Right lobe of liver (tissue), 6 donors: ENCODE data around the gene GAREM2. TPM values are rescaled to one million over a fixed set of nuclear protein-coding genes. Genes with fewer than 3 reads are reported as not detected.

Experiments
- ATAC-seq, 4 donors: fragments of 200-7000 bp; cut with Tn5 transposase; one replicate each; pipeline ENCODE4 v1.9.1; 2020; ENCODE audit warnings: mild to moderate bottlenecking in 4 of 4, moderate library complexity in 4 of 4
- DNase-seq, 3 donors: peaks; one replicate each; pipeline ENCODE4 v3.0.0-alpha.2; 2020
- H3K27ac ChIP-seq, 3 donors: fragments of 200-600 bp; one replicate each; pipeline ENCODE4 v1.8.0; 2022
- H3K27me3 ChIP-seq, 2 donors: fragments of 200-600 bp; one replicate each; pipeline ENCODE4 v1.8.0; 2022
- H3K36me3 ChIP-seq, 4 donors: fragments of 200-600 bp; sonication (generic) in 1 of 4; one replicate each; pipeline versions ENCODE4 v1.5.1 to v1.8.0; 2017 to 2022; ENCODE audit warnings: control low read depth in 1 of 4
- H3K4me1 ChIP-seq, 4 donors: fragments of 200-600 bp; sonication (generic) in 1 of 4; one replicate each; pipeline versions ENCODE4 v1.5.1 to v1.8.0; 2017 to 2022; ENCODE audit warnings: control low read depth in 1 of 4
- H3K4me3 ChIP-seq, 3 donors: fragments of 200-600 bp; one replicate each; pipeline ENCODE4 v1.8.0; 2022
- H3K9me3 ChIP-seq, 4 donors: fragments of 200-600 bp; sonication (generic) in 1 of 4; one replicate each; pipeline versions ENCODE4 v1.5.1 to v1.8.0; 2017 to 2022; ENCODE audit warnings: control low read depth in 1 of 4
- POLR2A ChIP-seq: fragments of 450-650 bp; IDR thresholded peaks from one replicate; pipeline ENCODE4 v1.6.1; 2017; ENCODE audit warnings: antibody characterized with exemption, mild to moderate bottlenecking
- whole genome bisulfite sequencing: methylation state at CpG from one replicate; pipeline ENCODE4 v1.1.6; 2018; ENCODE audit warnings: low coverage, low lambda C conversion rate; ENCODE audit not compliant: insufficient coverage; ENCODE audit errors: missing lambda C conversion rate; 5-methylcytosine and 5-hydroxymethylcytosine counted together
- intact Hi-C, 2 donors: fragments of 100-400 bp; cut with DNase I; formaldehyde crosslinking; loops; one replicate each; pipeline versions ENCODE4 v1.11.2 to v1.14.1; 2022
- total RNA-seq, 6 experiments: library from RNA; depleted of rRNA in 2 of 6; stranded (reverse); fragments of >200 nt in 2 of 6; fragmentation: NEBNext Ultra II Directional in 3 of 6; extraction: Animal tissue kit (Norgen Biotek cat#: 25700) in 3 of 6; gene quantifications; one replicate each; pipeline versions ENCODE4 v1.1.0 to v1.2.4, GENCODE V29; 2016 to 2023
- TF ChIP-seq, protein P1 (sequence below), 4 donors: fragments of 200-600 bp in 3 of 4; fragments of 450-650 bp in 1 of 4; IDR thresholded peaks; one replicate each; pipeline versions ENCODE4 v1.5.1 to v1.8.0; 2016 to 2022; ENCODE audit warnings: antibody characterized with exemption in 4 of 4, mild to moderate bottlenecking in 2 of 4
- donor health status: DM: no; HTN: yes; CAD: no.
- donor health status: DM: no; HTN: no; CAD: no.
- donor health status: DM: no; HTN: no; CAD: no.
- donor health status: DM: no; HTN: yes; CAD: no.
- donor health status: DM: no; HTN: yes; CAD: no.

Gene GAREM2
- total RNA-seq, 6 experiments from 2014 or later, result 0.11 to 0.34 (median 0.20) TPM; not detected in 1

DNA sequence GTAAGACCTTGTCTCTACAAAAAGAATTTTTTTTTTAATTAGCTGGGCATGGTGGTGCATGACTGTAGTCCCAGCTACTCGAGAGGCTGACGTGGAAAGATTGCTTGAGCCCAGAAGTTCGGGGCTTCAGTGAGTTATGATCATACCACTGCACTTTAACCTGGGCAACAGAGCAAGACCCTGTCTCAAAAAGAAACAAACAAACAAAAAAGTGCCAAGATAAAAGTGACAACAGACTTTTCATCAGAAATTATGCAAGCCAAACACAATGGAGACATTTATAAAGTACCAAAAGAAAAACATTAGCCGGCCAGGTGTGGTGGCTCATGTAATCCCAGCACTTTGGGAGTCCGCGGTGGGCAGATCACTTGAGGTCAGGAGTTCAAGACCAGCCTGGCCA lies 44.8 kb downstream of the GAREM2 start:
- Histone ChIP-seq H3K4me1 (no peaks in the 10 kb centered on the region), H3K9me3 (no peaks in the 10 kb centered on the region), H3K27ac (no peak overlapping the region), H3K4me3 (no peak overlapping the region), H3K27me3 (no peaks in the 10 kb centered on the region), H3K36me3 (peaks cover 5 to 62% (median 32%) of the 10 kb centered on the region in 4 donors)
- TF ChIP-seq POLR2A, result no peak
- TF ChIP-seq, protein P1, sequence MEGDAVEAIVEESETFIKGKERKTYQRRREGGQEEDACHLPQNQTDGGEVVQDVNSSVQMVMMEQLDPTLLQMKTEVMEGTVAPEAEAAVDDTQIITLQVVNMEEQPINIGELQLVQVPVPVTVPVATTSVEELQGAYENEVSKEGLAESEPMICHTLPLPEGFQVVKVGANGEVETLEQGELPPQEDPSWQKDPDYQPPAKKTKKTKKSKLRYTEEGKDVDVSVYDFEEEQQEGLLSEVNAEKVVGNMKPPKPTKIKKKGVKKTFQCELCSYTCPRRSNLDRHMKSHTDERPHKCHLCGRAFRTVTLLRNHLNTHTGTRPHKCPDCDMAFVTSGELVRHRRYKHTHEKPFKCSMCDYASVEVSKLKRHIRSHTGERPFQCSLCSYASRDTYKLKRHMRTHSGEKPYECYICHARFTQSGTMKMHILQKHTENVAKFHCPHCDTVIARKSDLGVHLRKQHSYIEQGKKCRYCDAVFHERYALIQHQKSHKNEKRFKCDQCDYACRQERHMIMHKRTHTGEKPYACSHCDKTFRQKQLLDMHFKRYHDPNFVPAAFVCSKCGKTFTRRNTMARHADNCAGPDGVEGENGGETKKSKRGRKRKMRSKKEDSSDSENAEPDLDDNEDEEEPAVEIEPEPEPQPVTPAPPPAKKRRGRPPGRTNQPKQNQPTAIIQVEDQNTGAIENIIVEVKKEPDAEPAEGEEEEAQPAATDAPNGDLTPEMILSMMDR (IDR thresholded peaks at IDR 0.05), result no peak
- DNase-seq, result no peak
- WGBS, result 65% methylated on average over 4 of the region's 6 CpGs
- intact Hi-C loops, result no loop called here
- ATAC-seq, result no peak

DNA sequence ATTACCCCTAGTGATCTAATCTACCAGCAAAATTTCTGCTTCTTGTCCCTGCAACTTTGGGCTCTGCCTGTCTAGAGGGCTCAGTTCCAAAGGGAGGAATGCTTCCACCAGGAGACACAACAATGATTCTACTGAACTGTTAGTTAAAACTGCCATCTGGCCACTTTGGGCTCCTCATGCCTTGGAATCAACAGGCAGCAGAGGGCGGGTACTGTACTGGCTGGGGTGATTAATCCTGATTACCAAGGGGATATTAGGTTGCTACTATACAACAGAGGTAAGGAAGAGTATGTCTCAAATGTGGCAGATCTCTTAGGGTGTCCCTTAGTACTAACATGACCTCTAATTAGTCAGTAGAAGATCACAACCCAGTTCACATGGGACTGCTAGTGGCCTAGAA lies 50.1 kb downstream of the GAREM2 start:
- DNase-seq (no peak), ATAC-seq (no peak)
- H3K27me3 ChIP-seq, result no peaks in the 10 kb centered on the region
- H3K27ac ChIP-seq, result no peak overlapping the region
- H3K4me1 ChIP-seq, result no peaks in the 10 kb centered on the region
- H3K9me3 ChIP-seq, result no peaks in the 10 kb centered on the region
- 100% methylated on average over 1 of the region's 1 CpG for WGBS
- intact Hi-C loops, result no loop called here
- TF ChIP-seq, protein P1 (IDR thresholded peaks at IDR 0.05), result no peak
- TF ChIP-seq POLR2A, result no peak
- no peak overlapping the region for H3K4me3 ChIP-seq
- H3K36me3 ChIP-seq, result peaks cover under 1 to 45% (median 22%) of the 10 kb centered on the region in 4 donors

DNA sequence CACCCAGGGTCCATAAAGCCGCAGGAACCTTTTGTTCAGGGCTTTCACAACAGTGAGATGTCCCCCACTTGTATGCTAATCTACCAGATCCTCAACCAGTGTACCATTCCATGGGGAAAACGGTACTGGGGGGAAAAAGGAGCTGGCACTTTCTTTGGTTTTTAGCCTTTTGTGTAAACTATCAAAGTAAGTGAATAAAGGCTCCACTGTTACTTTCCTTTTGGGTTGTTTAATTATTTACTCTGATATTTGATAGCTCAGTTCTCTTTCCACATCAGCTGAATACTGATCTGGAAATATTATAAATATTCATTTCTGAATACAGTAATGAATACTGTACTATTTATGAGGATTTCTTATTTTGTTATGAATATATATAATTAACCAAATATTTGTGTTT lies 51.2 kb downstream of the GAREM2 start:
- peaks cover 0 to 54% (median 23%) of the 10 kb centered on the region in 4 donors for H3K36me3 ChIP-seq
- H3K4me3 ChIP-seq, result no peak overlapping the region
- intact Hi-C loops, result no loop called here
- DNase-seq (no peak), ATAC-seq (no peak)
- no peak for TF ChIP-seq POLR2A
- TF ChIP-seq, protein P1 (IDR thresholded peaks at IDR 0.05), result no peak
- no peaks in the 10 kb centered on the region for H3K27me3 ChIP-seq
- H3K27ac ChIP-seq, result no peak overlapping the region
- WGBS, result 52% methylated on average over 2 of the region's 2 CpGs
- H3K9me3 ChIP-seq, result no peaks in the 10 kb centered on the region
- H3K4me1 ChIP-seq, result no peaks in the 10 kb centered on the region

DNA sequence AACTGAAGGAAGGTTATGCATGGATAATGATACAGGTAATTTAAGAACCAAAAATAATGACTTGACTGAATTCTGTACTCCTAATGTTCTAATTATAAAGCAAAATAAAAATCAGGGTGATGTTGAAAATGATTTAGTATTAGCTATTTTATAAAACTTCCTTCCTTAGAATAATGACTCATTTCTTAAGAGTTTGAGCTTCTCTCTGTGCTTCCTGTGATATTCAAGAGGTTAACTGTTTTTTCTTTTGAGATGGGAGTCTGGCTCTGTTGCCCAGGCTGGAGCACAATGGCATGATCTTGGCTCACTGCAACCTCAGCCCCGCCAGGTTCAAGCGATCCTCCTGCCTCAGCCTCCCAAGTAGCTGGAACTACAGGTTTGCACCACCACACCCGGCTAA lies 56.7 kb downstream of the GAREM2 start:
- ATAC-seq (no peak), DNase-seq (no peak)
- Histone ChIP-seq H3K4me3 (no peak overlapping the region), H3K36me3 (peaks cover 13 to 87% (median 44%) of the 10 kb centered on the region in 4 donors), H3K4me1 (no peaks in the 10 kb centered on the region), H3K9me3 (no peaks in the 10 kb centered on the region), H3K27ac (no peak overlapping the region), H3K27me3 (no peaks in the 10 kb centered on the region)
- WGBS, result 92% methylated on average over 2 of the region's 3 CpGs
- intact Hi-C loops, result no loop called here
- TF ChIP-seq, protein P1 (IDR thresholded peaks at IDR 0.05), result no peak
- no peak for TF ChIP-seq POLR2A

DNA sequence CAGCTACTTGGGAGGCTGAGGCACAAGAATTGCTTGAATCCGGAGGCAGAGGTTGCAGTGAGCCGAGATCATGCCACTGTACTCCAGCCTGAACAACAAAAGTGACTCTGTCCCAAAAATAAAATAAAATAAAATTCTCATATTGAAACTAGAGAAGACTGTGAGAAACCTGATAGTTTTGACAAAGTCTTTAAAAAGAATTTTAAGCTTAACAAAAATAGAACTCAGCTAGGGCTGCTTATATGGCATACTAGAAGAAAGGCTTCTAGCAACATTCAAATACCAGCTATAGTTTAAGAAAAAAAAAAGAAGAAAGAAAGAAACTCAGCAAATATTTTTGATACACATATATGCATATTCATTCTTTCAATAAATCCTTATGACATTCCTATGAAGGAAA lies 57.9 kb downstream of the GAREM2 start:
- H3K36me3 ChIP-seq, result peaks cover 13 to 95% (median 46%) of the 10 kb centered on the region in 4 donors
- 80% methylated on average over 1 of the region's 2 CpGs for WGBS
- no peaks in the 10 kb centered on the region for H3K27me3 ChIP-seq
- intact Hi-C loops, result loop anchor here in 1 of 2 donors (10.0 kb wide), 1 partner anchor 104 kb away; no protein-coding TSS in a partner anchor
- TF ChIP-seq, protein P1 (IDR thresholded peaks at IDR 0.05), result no peak
- no peak for TF ChIP-seq POLR2A
- ATAC-seq, result no peak
- H3K9me3 ChIP-seq, result no peaks in the 10 kb centered on the region
- no peak overlapping the region for H3K4me3 ChIP-seq
- H3K27ac ChIP-seq, result no peak overlapping the region
- DNase-seq, result no peak
- H3K4me1 ChIP-seq, result no peaks in the 10 kb centered on the region
